GM12878 (cell line): ENCODE results near the gene GZMB. TPM values are rescaled to one million over a fixed set of nuclear protein-coding genes. Genes with fewer than 3 reads are reported as not detected.

Source experiments
- ATAC-seq: fragments of 200-7000 bp; cut with Tn5 transposase; 3 replicates; pipeline ENCODE4 v1.9.1; 2020; ENCODE audit warnings: mild to moderate bottlenecking, moderate library complexity
- BruUV-seq: library from RNA; stranded (reverse); fragments of 400-500 nt; replicated peaks from 2 replicates; lab custom pipeline; 2021; lab: Mats Ljungman, UMichigan
- CTCF ChIA-PET: fragments of 300-600 bp; sonication (Branson Sonifier 250); formaldehyde crosslinking; extraction: SDS; loops from one replicate; lab custom pipeline; 2021; ENCODE audit warnings: inconsistent platforms; lab: Yijun Ruan, JAX
- POLR2A ChIA-PET: fragments of 350-600 bp; formaldehyde crosslinking; extraction: SDS; loops from one replicate; lab custom pipeline; 2021; ENCODE audit warnings: inconsistent platforms; lab: Charles Lee
- RAD21 ChIA-PET: fragments of 300-600 bp; sonication (Branson Sonifier 250); formaldehyde crosslinking; loops from one replicate; lab custom pipeline; 2023; ENCODE audit warnings: antibody characterized with exemption; ENCODE audit not compliant: unreplicated experiment; lab: Charles Lee
- SMC1A ChIA-PET: fragments of 300-600 bp; sonication (Branson Sonifier 250); formaldehyde crosslinking; loops from one replicate; lab custom pipeline; 2023; ENCODE audit not compliant: unreplicated experiment, uncharacterized antibody; lab: Charles Lee
- DNase-seq: peaks from one replicate; pipeline ENCODE4 v3.0.0-alpha.2; 2011; ENCODE audit warnings: low read depth, low spot score
- FAIRE-seq: peaks from 3 replicates; lab custom pipeline; 2011; peaks lifted over from hg19 to GRCh38; lab: Jason Lieb, UNC
- H2AFZ ChIP-seq: 2 replicates; pipeline ENCODE4 v1.6.0; 2011; ENCODE audit warnings: low read depth, low read length, control low read depth; ENCODE audit not compliant: control insufficient read depth
- H3K27ac ChIP-seq: 2 replicates; pipeline ENCODE4 v1.5.1; 2011; ENCODE audit warnings: control low read depth; ENCODE audit not compliant: control insufficient read depth, insufficient read depth
- H3K27me3 ChIP-seq, 2 experiments: replicated peaks in 1 of 2; 2 replicates each; pipeline versions ENCODE4 v1.6.0 to v1.6.1; 2011; ENCODE audit warnings: low read length in 1 of 2; ENCODE audit not compliant: control insufficient read depth in 2 of 2, insufficient read depth in 2 of 2
- H3K36me3 ChIP-seq, 2 experiments: 2 replicates each; pipeline ENCODE4 v1.5.1; 2011; ENCODE audit warnings: low read length in 1 of 2; ENCODE audit not compliant: control insufficient read depth in 2 of 2, insufficient read depth in 2 of 2
- H3K4me1 ChIP-seq: 2 replicates; pipeline ENCODE4 v1.6.1; 2011; ENCODE audit warnings: mild to moderate bottlenecking, low read length, moderate library complexity, mixed read lengths; ENCODE audit not compliant: control insufficient read depth, insufficient read depth
- H3K4me2 ChIP-seq: 2 replicates; pipeline ENCODE4 v1.6.0; 2011; ENCODE audit warnings: control low read depth; ENCODE audit not compliant: control insufficient read depth, insufficient read depth
- H3K4me3 ChIP-seq: fragments of 200-600 bp; sonication (generic); 2 replicates; pipeline ENCODE4 v1.5.1; 2016
- H3K79me2 ChIP-seq: 2 replicates; pipeline ENCODE4 v1.6.0; 2011; ENCODE audit warnings: low read length; ENCODE audit not compliant: control insufficient read depth, insufficient read depth
- H3K9ac ChIP-seq: 2 replicates; pipeline ENCODE4 v1.8.0; 2011; ENCODE audit warnings: low read length, control low read depth, mixed read lengths; ENCODE audit not compliant: control insufficient read depth, insufficient read depth
- H3K9me3 ChIP-seq: replicated peaks from 3 replicates; pipeline ENCODE4 v1.5.1; 2011; ENCODE audit warnings: mild to moderate bottlenecking, low read length; ENCODE audit not compliant: control insufficient read depth, insufficient read depth
- H4K20me1 ChIP-seq: 2 replicates; pipeline ENCODE4 v1.6.0; 2011; ENCODE audit not compliant: control insufficient read depth, insufficient read depth
- CBFB ChIP-seq: IDR thresholded peaks from 2 replicates; pipeline ENCODE4 v1.6.1; 2016; ENCODE audit warnings: antibody characterized with exemption, low read depth
- CBX5 ChIP-seq: sonication (generic); IDR thresholded peaks from 2 replicates; pipeline ENCODE4 v1.6.1; 2016; ENCODE audit warnings: low read depth, moderate library complexity, mild to moderate bottlenecking, inconsistent platforms
- IKZF2 ChIP-seq, 2 experiments: fragments of 450-650 bp; IDR thresholded peaks; 2 replicates each; pipeline ENCODE4 v1.6.1; 2017; ENCODE audit warnings: mild to moderate bottlenecking in 2 of 2, moderate library complexity in 2 of 2
- MYC ChIP-seq: IDR thresholded peaks from 2 replicates; pipeline ENCODE4 v1.6.1; 2011; ENCODE audit warnings: mild to moderate bottlenecking, low read length, moderate library complexity, inconsistent platforms; ENCODE audit not compliant: insufficient read depth, insufficient replicate concordance, insufficient read length, severe bottlenecking
- NFYA ChIP-seq: IDR thresholded peaks from 2 replicates; pipeline ENCODE4 v1.6.1; 2011; ENCODE audit warnings: low read depth, mild to moderate bottlenecking, low read length, improper control_type of control experiment, borderline replicate concordance
- PAX8 ChIP-seq: fragments of 450-650 bp; IDR thresholded peaks from 2 replicates; pipeline ENCODE4 v1.6.1; 2017; ENCODE audit warnings: mild to moderate bottlenecking, moderate library complexity
- PKNOX1 ChIP-seq: fragments of 450-650 bp; IDR thresholded peaks from 2 replicates; pipeline ENCODE4 v1.6.1; 2016; ENCODE audit warnings: mild to moderate bottlenecking
- RFX5 ChIP-seq: IDR thresholded peaks from 2 replicates; pipeline ENCODE4 v1.6.1; 2011; ENCODE audit warnings: low read depth, low read length, improper control_type of control experiment
- SRF ChIP-seq, 2 experiments: IDR thresholded peaks; 2 replicates each; pipeline ENCODE4 v1.6.1; 2011; ENCODE audit warnings: low read depth in 2 of 2, low read length in 2 of 2, mild to moderate bottlenecking in 1 of 2, moderate library complexity in 1 of 2
- SUZ12 ChIP-seq: fragments of 200-600 bp; sonication (generic); IDR thresholded peaks from one replicate; pipeline ENCODE4 v1.6.1; 2018; ENCODE audit warnings: antibody characterized with exemption, mild to moderate bottlenecking; ENCODE audit not compliant: unreplicated experiment
- TARDBP ChIP-seq: IDR thresholded peaks from 2 replicates; pipeline ENCODE4 v1.6.1; 2016; ENCODE audit warnings: borderline replicate concordance
- TCF7 ChIP-seq: IDR thresholded peaks from 2 replicates; pipeline ENCODE4 v1.6.1; 2014; ENCODE audit warnings: antibody characterized with exemption, borderline replicate concordance
- USF2 ChIP-seq: IDR thresholded peaks from 2 replicates; pipeline ENCODE4 v1.6.1; 2011; ENCODE audit warnings: low read depth, low read length, improper control_type of control experiment, borderline replicate concordance
- ZBED1 ChIP-seq: IDR thresholded peaks from 2 replicates; pipeline ENCODE4 v1.6.1; 2016; ENCODE audit warnings: borderline replicate concordance
- WGBS: methylation state at CpG from one replicate; pipeline ENCODE4 v1.1.6; 2016; ENCODE audit warnings: low lambda C conversion rate; ENCODE audit not compliant: insufficient replicate concordance, insufficient coverage; ENCODE audit errors: missing lambda C conversion rate; 5-methylcytosine and 5-hydroxymethylcytosine counted together
- in situ Hi-C: fragments of 300-500 bp; cut with MboI; formaldehyde crosslinking; loops from 9 replicates; pipeline ENCODE4 v1.14.3; 2018; ENCODE audit warnings: mixed read lengths
- intact Hi-C: fragments of 100-400 bp; cut with micrococcal nuclease; formaldehyde crosslinking; loops from one replicate; pipeline ENCODE4 v1.14.2; 2022; ENCODE audit not compliant: unreplicated experiment
- polyA plus RNA-seq, 11 experiments: library from polyadenylated mRNA; depleted of rRNA in 4 of 11; unstranded in 6 of 11; stranded (reverse) in 5 of 11; fragments of >200 nt; fragmentation: Nextera tagmentation in 4 of 11; fragmentation: Illumina TruSeq in 1 of 11; extraction: Ambion mirVana in 4 of 11; extraction: Trizol in 1 of 11; gene quantifications; 1 replicate in 1 of 11; 2 replicates in 10 of 11; pipeline versions ENCODE4 v1.2.1 to v1.2.3, GENCODE V29; 2011 to 2016; ENCODE audit warnings: inconsistent platforms in 2 of 11, missing spikeins in 2 of 11, low read depth in 1 of 11
- total RNA-seq, 4 experiments: library from RNA; depleted of rRNA in 3 of 4; stranded (reverse); fragments of >200 nt in 3 of 4; fragmentation: Illumina TruSeq in 1 of 4; extraction: Trizol in 1 of 4; gene quantifications; 2 replicates each; pipeline versions ENCODE4 v1.2.1 to v1.2.3, GENCODE V29; 2013 to 2021
- TF ChIP-seq, protein P1 (sequence below), 3 experiments: IDR thresholded peaks in 2 of 3; conservative IDR thresholded peaks in 1 of 3; 2 replicates each; pipeline ENCODE4 v1.5.1; 2011; ENCODE audit warnings: low read depth in 3 of 3, low read length in 3 of 3, mild to moderate bottlenecking in 3 of 3, control low read depth in 2 of 3, moderate library complexity in 2 of 3, inconsistent platforms in 1 of 3, mixed read lengths in 1 of 3; ENCODE audit not compliant: control insufficient read depth in 2 of 3, insufficient read depth in 1 of 3; ENCODE audit errors: extremely low read depth in 1 of 3

Gene GZMB
- total and polyA plus RNA-seq, 10 of the 15 experiments (the other 5 are each of a cell fraction or from before 2014, with no cell fraction given): 0.19 to 0.87 (median 0.38) TPM; not detected in 7

DNA sequence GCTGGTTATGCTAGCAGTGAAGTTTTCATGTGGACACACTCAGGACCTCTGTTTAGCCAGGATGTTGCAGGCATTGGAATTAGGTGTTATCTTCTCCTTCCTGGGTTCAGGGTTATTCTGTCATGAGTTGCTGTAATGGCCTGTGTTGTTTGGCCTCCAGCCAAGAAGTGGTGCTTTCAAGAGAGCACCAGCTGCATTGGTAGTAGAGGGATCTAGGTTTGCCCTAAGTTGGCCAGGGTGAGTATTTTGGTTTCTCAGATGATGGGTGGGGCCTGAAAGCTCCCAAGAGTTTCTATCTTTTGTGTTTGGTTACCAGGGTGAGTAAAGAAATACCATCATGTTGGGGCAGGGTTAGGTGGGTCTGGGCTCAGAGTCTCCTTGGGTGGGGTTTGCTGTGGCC is 21.8 kb downstream of the GZMB start (continued):
- no peak for TF ChIP-seq SUZ12
- TF ChIP-seq, protein P1, sequence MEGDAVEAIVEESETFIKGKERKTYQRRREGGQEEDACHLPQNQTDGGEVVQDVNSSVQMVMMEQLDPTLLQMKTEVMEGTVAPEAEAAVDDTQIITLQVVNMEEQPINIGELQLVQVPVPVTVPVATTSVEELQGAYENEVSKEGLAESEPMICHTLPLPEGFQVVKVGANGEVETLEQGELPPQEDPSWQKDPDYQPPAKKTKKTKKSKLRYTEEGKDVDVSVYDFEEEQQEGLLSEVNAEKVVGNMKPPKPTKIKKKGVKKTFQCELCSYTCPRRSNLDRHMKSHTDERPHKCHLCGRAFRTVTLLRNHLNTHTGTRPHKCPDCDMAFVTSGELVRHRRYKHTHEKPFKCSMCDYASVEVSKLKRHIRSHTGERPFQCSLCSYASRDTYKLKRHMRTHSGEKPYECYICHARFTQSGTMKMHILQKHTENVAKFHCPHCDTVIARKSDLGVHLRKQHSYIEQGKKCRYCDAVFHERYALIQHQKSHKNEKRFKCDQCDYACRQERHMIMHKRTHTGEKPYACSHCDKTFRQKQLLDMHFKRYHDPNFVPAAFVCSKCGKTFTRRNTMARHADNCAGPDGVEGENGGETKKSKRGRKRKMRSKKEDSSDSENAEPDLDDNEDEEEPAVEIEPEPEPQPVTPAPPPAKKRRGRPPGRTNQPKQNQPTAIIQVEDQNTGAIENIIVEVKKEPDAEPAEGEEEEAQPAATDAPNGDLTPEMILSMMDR (IDR thresholded peaks at IDR 0.05 in 2 of 3, conservative IDR thresholded peaks at IDR 0.05 in 1 of 3; ENCODE audit: control insufficient read depth in 2 of 3, extremely low read depth in 1 of 3, insufficient read depth in 1 of 3, low read depth in 3 of 3, low read length in 3 of 3): no peak
- no peak for TF ChIP-seq PAX8
- no peak for TF ChIP-seq TCF7
- TF ChIP-seq RFX5: no peak
- no peak for TF ChIP-seq SRF (IDR thresholded peaks at IDR 0.05; ENCODE audit: low read depth in 2 of 2, low read length in 2 of 2)
- TF ChIP-seq CBX5: no peak
- no peak for TF ChIP-seq NFYA

DNA sequence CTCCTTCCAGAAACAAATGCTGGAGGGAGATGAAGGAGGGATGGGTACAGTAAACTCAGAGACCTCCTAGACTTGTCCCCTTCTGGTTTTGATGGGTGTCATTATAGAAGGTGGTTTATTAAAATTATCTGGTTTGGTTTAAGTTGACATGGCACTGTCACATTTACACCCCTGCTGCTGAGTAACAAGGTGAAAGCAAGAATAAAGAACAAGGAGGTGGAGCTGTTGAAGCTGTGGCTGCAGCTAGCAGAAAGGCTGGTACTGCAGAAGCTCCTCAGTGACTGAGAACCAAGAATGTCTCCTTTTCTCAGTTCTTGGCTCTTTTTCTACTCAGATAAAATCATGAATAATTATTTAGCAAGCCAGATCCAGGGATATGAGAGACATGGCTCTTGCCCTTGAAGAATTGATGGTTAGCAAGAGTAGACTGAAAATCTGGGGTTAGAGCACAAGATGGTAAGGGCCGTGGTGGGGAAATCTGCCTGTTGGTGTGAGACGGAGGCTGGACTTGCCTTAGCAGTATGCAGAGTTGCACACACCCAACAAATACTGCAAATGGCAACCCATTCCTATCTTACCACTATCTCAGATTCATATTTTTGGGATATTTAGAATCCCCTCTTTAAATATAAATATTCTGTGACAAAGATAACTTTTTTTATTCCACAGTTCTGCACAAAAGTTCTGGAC is 24.2 kb downstream of the GZMB start, which contains the start of gene GZMH:
GZMH (minus strand) TSS at position 31 of the 690 bp plus-strand sequence. CDS start 72 bp downstream, outside the sequence.
- in situ Hi-C loops: loop anchor here (5.0 kb wide), 1 partner anchor 68 kb away; no protein-coding TSS in a partner anchor
- TF ChIP-seq ZBED1 (no peak), USF2 (no peak), IKZF2 (IDR thresholded peaks at IDR 0.05) (no peak), MYC (no peak), CBFB (no peak), PKNOX1 (no peak), TARDBP (no peak)
- TF ChIP-seq, protein P1 (IDR thresholded peaks at IDR 0.05 in 2 of 3, conservative IDR thresholded peaks at IDR 0.05 in 1 of 3; ENCODE audit: control insufficient read depth in 2 of 3, extremely low read depth in 1 of 3, insufficient read depth in 1 of 3, low read depth in 3 of 3, low read length in 3 of 3): no peak

More for the DNA sequence above, 24.2 kb downstream of the GZMB start, which contains the start of gene GZMH:
- BruUV-seq: no TSS peak
- intact Hi-C loops: loop anchor here (10.0 kb wide), 1 partner anchor 125 kb away; no protein-coding TSS in a partner anchor
- Histone ChIP-seq H3K9me3 (no peaks in the 10 kb centered on the region), H3K9ac (no peak within 1 kb of the TSS), H3K79me2 (no peaks in the 10 kb centered on the region), H3K4me3 (no peak within 1 kb of the TSS), H3K27me3 (no peaks in the 10 kb centered on the region), H3K36me3 (no peaks in the 10 kb centered on the region), H4K20me1 (no peaks in the 10 kb centered on the region), H2AFZ (no peak within 1 kb of the TSS), H3K4me2 (no peak within 1 kb of the TSS), H3K27ac (no peak within 1 kb of the TSS), H3K4me1 (peaks cover 27% of the 10 kb centered on the region)
- POLR2A ChIA-PET: no interaction called here
- CTCF ChIA-PET: interaction anchor here (1.0 to 5.0 kb wide), 9 partner anchors 10 to 100 kb away, joined by 3 to 41 read pairs (median 4); no protein-coding TSS in a partner anchor
- DNase-seq (no peak), ATAC-seq (peak; percentile 47), FAIRE-seq (no peak)
- RAD21 ChIA-PET: interaction anchor here (1.6 kb wide), 1 partner anchor 68 kb away, joined by 3 read pairs; no protein-coding TSS in a partner anchor
- SMC1A ChIA-PET: interaction anchor here (1.1 to 2.4 kb wide), 3 partner anchors 53 to 101 kb away, joined by 3 to 15 read pairs (median 5); no protein-coding TSS in a partner anchor
- WGBS: 71% methylated on average over 2 of the region's 2 CpGs
